HG02623 (cell line): ENCODE measurements around the gene OSTN.

ENCODE experiments used
- ATAC-seq: cut with Tn5 transposase; IDR thresholded peaks from one replicate; pipeline ENCODE4 v1.9.1; 2021; ENCODE audit warnings: moderate library complexity; ENCODE audit not compliant: unreplicated experiment

Gene OSTN

DNA sequence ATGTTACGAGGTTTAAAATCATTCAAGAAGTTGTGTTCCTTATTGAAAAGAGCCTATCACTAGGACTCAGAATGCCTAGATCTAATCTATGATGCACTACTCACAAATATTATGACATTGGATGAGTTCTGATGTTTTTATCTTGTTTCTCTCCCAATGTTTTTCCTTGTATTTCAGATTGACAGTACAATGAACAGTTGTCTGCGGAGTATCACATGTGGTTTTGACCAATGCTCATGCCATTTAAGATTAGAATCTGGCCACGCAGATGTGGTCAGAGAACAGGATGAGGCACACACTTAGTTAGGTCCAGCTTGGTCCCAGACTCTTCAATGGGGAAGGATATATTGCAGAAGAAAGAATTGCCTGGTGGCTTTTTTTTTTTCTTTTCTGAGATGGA is 104.6 kb downstream of the OSTN start:
- no peak for ATAC-seq

DNA sequence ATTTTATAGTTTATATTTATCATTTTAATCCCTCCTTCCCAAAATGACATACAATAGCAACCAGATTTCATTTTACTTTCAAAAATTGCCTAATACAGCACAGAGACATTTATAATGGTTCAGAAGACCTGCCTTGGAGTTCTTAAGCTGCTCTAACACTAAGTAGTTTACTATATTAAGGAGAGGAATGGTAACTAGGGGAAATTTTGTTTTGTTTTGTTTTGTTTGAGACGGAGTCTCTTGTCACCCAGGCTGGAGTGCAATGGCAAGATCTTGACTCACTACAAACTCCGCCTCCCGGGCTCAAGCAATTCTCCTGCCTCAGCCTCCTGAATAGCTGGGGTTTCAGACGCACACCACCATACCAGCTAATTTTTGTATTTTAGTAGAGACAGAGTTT is 107.4 kb downstream of the OSTN start:
- no peak for ATAC-seq

DNA sequence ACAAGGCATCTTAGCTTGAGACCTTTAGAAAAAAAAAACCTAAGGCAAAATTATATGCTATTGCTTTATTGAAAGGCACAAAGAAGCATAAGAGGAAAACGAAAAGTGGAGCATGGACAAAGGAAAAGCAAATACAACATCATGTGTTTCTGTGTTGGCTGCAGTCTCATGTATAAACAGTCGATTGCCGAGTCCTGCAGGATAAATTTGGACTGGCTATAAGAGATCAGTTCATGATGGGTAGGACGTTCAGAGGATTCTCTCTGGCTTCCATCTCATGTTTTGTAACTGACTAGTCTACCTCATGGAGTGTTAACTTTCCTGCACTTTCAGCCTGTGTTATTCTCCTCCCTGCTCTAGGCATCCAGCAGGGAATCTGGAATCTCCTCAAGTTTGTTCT is 108.3 kb downstream of the OSTN start:
- ATAC-seq: no peak

DNA sequence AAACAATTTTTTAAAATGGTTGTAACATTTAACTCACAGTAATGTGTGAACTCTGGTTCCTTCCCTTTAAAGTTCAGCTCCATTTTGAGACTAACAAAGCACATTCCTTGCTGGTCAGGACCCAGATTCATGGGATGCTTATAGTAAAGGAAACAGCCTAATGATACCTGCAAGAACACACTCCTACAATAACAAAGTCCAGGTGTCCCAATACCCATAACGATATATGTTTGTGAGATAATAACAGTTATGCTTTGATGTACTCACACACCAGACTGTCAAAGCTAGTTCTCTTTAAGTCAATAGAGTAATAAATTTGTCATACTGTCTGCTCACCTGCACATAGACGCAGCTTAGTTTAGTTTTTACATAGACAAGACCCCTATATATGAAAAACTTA is 114.3 kb downstream of the OSTN start:
- ATAC-seq: no peak

DNA sequence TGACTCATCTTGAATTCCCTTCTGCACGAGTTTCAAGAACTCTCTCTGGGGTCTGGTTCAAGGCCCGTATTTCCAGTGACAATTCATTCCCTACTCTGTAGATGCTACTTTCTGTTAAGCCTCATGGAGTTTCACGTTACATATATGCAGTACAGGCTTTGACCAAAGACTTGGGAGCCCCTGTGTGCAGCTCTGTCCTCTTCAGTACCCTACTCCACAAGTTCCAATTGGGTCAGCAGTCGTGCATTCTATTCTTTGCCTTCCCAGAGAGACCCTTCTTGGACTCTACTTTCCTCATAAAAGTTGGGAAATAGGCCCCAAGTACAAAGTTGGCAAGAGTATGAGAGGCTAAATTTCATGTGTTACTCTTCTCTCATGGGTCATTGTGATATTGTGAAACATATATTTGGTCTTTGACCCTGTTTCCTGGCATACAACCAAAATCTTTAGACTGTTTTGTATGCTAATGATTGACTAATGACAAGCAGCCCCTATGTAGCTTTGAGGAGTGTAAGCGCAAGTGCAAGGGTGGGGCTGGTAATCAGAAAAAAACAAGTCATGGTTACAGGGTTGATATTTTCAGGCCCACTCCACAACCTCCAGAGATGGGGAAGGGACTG is 115.2 kb downstream of the OSTN start:
- ATAC-seq: no peak
